K562 (cell line): ENCODE data around the gene ATP6V0E2. TPM values are rescaled to one million over a fixed set of nuclear protein-coding genes. Genes with fewer than 3 reads are reported as not detected.

ENCODE experiments used
- ATAC-seq: fragments of 200-7000 bp; cut with Tn5 transposase; 3 replicates; pipeline ENCODE4 v1.9.1; 2020; ENCODE audit warnings: moderate library complexity
- BruUV-seq: library from RNA; stranded (reverse); fragments of 400-500 nt; replicated peaks from 2 replicates; lab custom pipeline; 2021; lab: Mats Ljungman, UMichigan
- CTCF ChIA-PET: fragments of 300-600 bp; formaldehyde crosslinking; extraction: SDS; loops from one replicate; lab custom pipeline; 2021; ENCODE audit warnings: low intra/inter-chr PET ratio; lab: Yijun Ruan, JAX
- POLR2A ChIA-PET: fragments of 300-600, 350-650 bp; sonication (Branson Sonifier 250); formaldehyde crosslinking; extraction: SDS; loops from one replicate; lab custom pipeline; 2021; ENCODE audit warnings: antibody characterized with exemption, inconsistent platforms; lab: Yijun Ruan, JAX
- DNase-seq, 4 experiments: peaks; one replicate each; pipeline versions ENCODE4 v3.0.0 to v3.0.0-alpha.2; 2011 to 2018; ENCODE audit warnings: low spot score in 3 of 4, mixed read lengths in 3 of 4; ENCODE audit errors: extremely low read depth in 1 of 4
- FAIRE-seq: peaks from 2 replicates; lab custom pipeline; 2011; peaks lifted over from hg19 to GRCh38; lab: Jason Lieb, UNC
- H2AFZ ChIP-seq: 2 replicates; pipeline ENCODE4 v1.6.0; 2011; ENCODE audit warnings: low read depth, low read length, control low read depth, inconsistent platforms
- H3K27ac ChIP-seq: fragments of 200-600 bp; 3 replicates; pipeline ENCODE4 v1.8.0; 2011; ENCODE audit warnings: low read depth, mild to moderate bottlenecking, control low read depth, inconsistent platforms, low read length, moderate library complexity, mixed read lengths; ENCODE audit errors: extremely low read depth
- H3K27me3 ChIP-seq, 2 experiments: fragments of 300-600 bp in 1 of 2; 2 replicates in 1 of 2; 3 replicates in 1 of 2; pipeline versions ENCODE4 v1.6.0 to v1.8.0; 2011; ENCODE audit warnings: inconsistent platforms in 2 of 2, low read length in 2 of 2, mild to moderate bottlenecking in 1 of 2, mixed read lengths in 1 of 2, moderate library complexity in 1 of 2; ENCODE audit not compliant: control insufficient read depth in 2 of 2, insufficient read depth in 2 of 2
- H3K36me3 ChIP-seq: fragments of 300-600 bp; 3 replicates; pipeline ENCODE4 v1.8.0; 2011; ENCODE audit warnings: mild to moderate bottlenecking, low read length, inconsistent platforms; ENCODE audit not compliant: control insufficient read depth, insufficient read depth
- H3K4me1 ChIP-seq, 2 experiments: fragments of 200-600 bp in 1 of 2; replicated peaks in 1 of 2; 2 replicates in 1 of 2; 3 replicates in 1 of 2; pipeline versions ENCODE4 v1.5.1 to v1.8.0; 2011; ENCODE audit warnings: inconsistent platforms in 2 of 2, low read length in 2 of 2, mild to moderate bottlenecking in 1 of 2, mixed read lengths in 1 of 2, moderate library complexity in 1 of 2; ENCODE audit not compliant: control insufficient read depth in 2 of 2, insufficient read depth in 2 of 2
- H3K4me2 ChIP-seq: 2 replicates; pipeline ENCODE4 v1.6.1; 2011; ENCODE audit warnings: low read length, control low read depth, inconsistent platforms, mixed read lengths; ENCODE audit not compliant: insufficient read depth
- H3K4me3 ChIP-seq: fragments of 200-600 bp; sonication (generic), shearing (Covaris generic); 2 replicates; pipeline ENCODE4 v1.5.1; 2016; ENCODE audit warnings: control low read depth, inconsistent platforms
- H3K79me2 ChIP-seq: fragments of 200-600 bp; 3 replicates; pipeline ENCODE4 v1.8.0; 2011; ENCODE audit warnings: low read length, inconsistent platforms; ENCODE audit not compliant: control insufficient read depth, insufficient read depth
- H3K9ac ChIP-seq, 2 experiments: 2 replicates each; pipeline versions ENCODE4 v1.6.0 to v1.6.1; 2011; ENCODE audit warnings: low read depth in 2 of 2, low read length in 2 of 2, control low read depth in 1 of 2, inconsistent platforms in 1 of 2, mild to moderate bottlenecking in 1 of 2, mixed read lengths in 1 of 2; ENCODE audit not compliant: insufficient read depth in 1 of 2
- H3K9me1 ChIP-seq: one replicate; pipeline ENCODE4 v1.6.0; 2011; ENCODE audit warnings: inconsistent platforms, mild to moderate bottlenecking, low read length, moderate library complexity; ENCODE audit not compliant: control insufficient read depth, insufficient read depth
- H3K9me3 ChIP-seq: replicated peaks from 2 replicates; pipeline ENCODE4 v1.5.1; 2011; ENCODE audit warnings: low read depth, low read length, inconsistent platforms; ENCODE audit not compliant: control insufficient read depth, insufficient read depth
- H4K20me1 ChIP-seq: replicated peaks from 2 replicates; pipeline ENCODE4 v1.6.1; 2011; ENCODE audit warnings: low read length, inconsistent platforms, mixed read lengths; ENCODE audit not compliant: control insufficient read depth, insufficient read depth
- CEBPG ChIP-seq, 3 experiments: fragments of 200-800 bp in 1 of 3; sonication (Bioruptor generic) in 1 of 3; sonication (generic) in 1 of 3; formaldehyde crosslinking in 1 of 3; IDR thresholded peaks in 2 of 3; conservative IDR thresholded peaks in 1 of 3; 2 replicates each; pipeline versions ENCODE4 v1.6.1 to v1.8.0; 2016 to 2022; ENCODE audit warnings: missing compliant biosample characterization in 2 of 3, missing genetic modification characterization in 2 of 3, mild to moderate bottlenecking in 1 of 3, missing genetic modification reagents in 1 of 3
- CTBP1 ChIP-seq: fragments of 450-650 bp; IDR thresholded peaks from 2 replicates; pipeline ENCODE4 v1.6.1; 2016; ENCODE audit warnings: borderline replicate concordance
- DPF2 ChIP-seq: fragments of 450-650 bp; IDR thresholded peaks from 2 replicates; pipeline ENCODE4 v1.6.1; 2016
- HDAC2 ChIP-seq: fragments of 450-650 bp; IDR thresholded peaks from 2 replicates; pipeline ENCODE4 v1.6.1; 2016; ENCODE audit warnings: mild to moderate bottlenecking
- MIER1 ChIP-seq: fragments of 450-650 bp; IDR thresholded peaks from 2 replicates; pipeline ENCODE4 v1.6.1; 2016; ENCODE audit warnings: antibody characterized with exemption, mild to moderate bottlenecking, low read depth
- NR2C1 ChIP-seq, 2 experiments: fragments of 450-650 bp; IDR thresholded peaks; 2 replicates each; pipeline ENCODE4 v1.6.1; 2017; ENCODE audit warnings: mild to moderate bottlenecking in 2 of 2, antibody characterized with exemption in 1 of 2, inconsistent platforms in 1 of 2, missing compliant biosample characterization in 1 of 2, missing genetic modification characterization in 1 of 2
- SNIP1 ChIP-seq: fragments of 450-650 bp; IDR thresholded peaks from 2 replicates; pipeline ENCODE4 v1.7.1; 2017; ENCODE audit warnings: low read depth, mild to moderate bottlenecking
- TCF3 ChIP-seq: sonication (generic); formaldehyde crosslinking; IDR thresholded peaks from 2 replicates; pipeline ENCODE4 v1.4.0; 2020; ENCODE audit warnings: mild to moderate bottlenecking, missing genetic modification reagents
- ZNF436 ChIP-seq: fragments of 250-450, 450-650 bp; sonication (Bioruptor Pico); formaldehyde crosslinking; IDR thresholded peaks from 2 replicates; pipeline ENCODE4 v1.7.0; 2020; ENCODE audit warnings: mild to moderate bottlenecking
- ZNF707 ChIP-seq: fragments of 250-450 bp; sonication (Bioruptor Pico); conservative IDR thresholded peaks from 2 replicates; pipeline ENCODE4 v1.8.0; 2022; ENCODE audit warnings: inconsistent platforms, mild to moderate bottlenecking, moderate library complexity
- WGBS: fragments of 100-300 bp; shearing (Covaris generic); methylation state at CpG from one replicate; pipeline ENCODE4 v1.1.6; 2016; ENCODE audit warnings: low coverage, mixed read lengths; ENCODE audit not compliant: insufficient coverage; ENCODE audit errors: missing lambda C conversion rate; 5-methylcytosine and 5-hydroxymethylcytosine counted together
- in situ Hi-C: fragments of 300-500 bp; cut with MboI; formaldehyde crosslinking; loops from 4 replicates; pipeline ENCODE4 v1.15.0; 2018; ENCODE audit warnings: inconsistent platforms, mixed read lengths
- intact Hi-C: fragments of 100-400 bp; cut with micrococcal nuclease; formaldehyde crosslinking; loops from 2 replicates; pipeline ENCODE4 v1.14.2; 2022
- polyA plus RNA-seq, 8 experiments: library from polyadenylated mRNA; depleted of rRNA in 4 of 8; stranded (reverse) in 5 of 8; unstranded in 3 of 8; fragments of >200 nt; fragmentation: Nextera tagmentation in 2 of 8; fragmentation: Illumina TruSeq in 1 of 8; extraction: Ambion mirVana in 2 of 8; extraction: Trizol in 1 of 8; gene quantifications; 2 replicates each; pipeline versions ENCODE4 v1.2.1 to v1.2.3, GENCODE V29; 2011 to 2014; ENCODE audit warnings: inconsistent platforms in 1 of 8, missing spikeins in 1 of 8
- total RNA-seq, 7 experiments: library from RNA; depleted of rRNA in 6 of 7; stranded (reverse); fragments of >200 nt in 6 of 7; fragmentation: Illumina TruSeq in 2 of 7; extraction: Trizol in 2 of 7; gene quantifications; 2 replicates each; pipeline versions ENCODE4 v1.2.1 to v1.2.3, GENCODE V29; 2011 to 2021; ENCODE audit warnings: low replicate concordance in 1 of 7
- TF ChIP-seq, protein P1 (sequence below), 2 experiments: fragments of 450-650 bp; conservative IDR thresholded peaks; 2 replicates each; pipeline ENCODE4 v1.6.1; 2017; ENCODE audit warnings: mild to moderate bottlenecking in 2 of 2, moderate library complexity in 2 of 2
- TF ChIP-seq, protein P2 (sequence below), 2 experiments: IDR thresholded peaks; 2 replicates each; pipeline ENCODE4 v1.6.1; 2011; ENCODE audit warnings: borderline replicate concordance in 1 of 2, control low read depth in 1 of 2, low read depth in 1 of 2, low read length in 1 of 2, mild to moderate bottlenecking in 1 of 2, mixed read lengths in 1 of 2, moderate library complexity in 1 of 2; ENCODE audit not compliant: insufficient read depth in 1 of 2, insufficient read length in 1 of 2, poor library complexity in 1 of 2, severe bottlenecking in 1 of 2; ENCODE audit errors: extremely low read depth in 1 of 2
- TF ChIP-seq, protein P3 (sequence below), 2 experiments: fragments of 450-650 bp in 1 of 2; sonication (generic) in 1 of 2; formaldehyde crosslinking; conservative IDR thresholded peaks; 2 replicates each; pipeline versions ENCODE4 v1.4.0 to v1.8.1; 2020 to 2022; ENCODE audit warnings: mild to moderate bottlenecking in 1 of 2, missing genetic modification reagents in 1 of 2

ATP6V0E2 gene
- total and polyA plus RNA-seq, 9 of the 15 experiments (the other 6 are each of a cell fraction or from before 2014, with no cell fraction given), result 0.55 to 18.5 (median 10.9) TPM

DNA sequence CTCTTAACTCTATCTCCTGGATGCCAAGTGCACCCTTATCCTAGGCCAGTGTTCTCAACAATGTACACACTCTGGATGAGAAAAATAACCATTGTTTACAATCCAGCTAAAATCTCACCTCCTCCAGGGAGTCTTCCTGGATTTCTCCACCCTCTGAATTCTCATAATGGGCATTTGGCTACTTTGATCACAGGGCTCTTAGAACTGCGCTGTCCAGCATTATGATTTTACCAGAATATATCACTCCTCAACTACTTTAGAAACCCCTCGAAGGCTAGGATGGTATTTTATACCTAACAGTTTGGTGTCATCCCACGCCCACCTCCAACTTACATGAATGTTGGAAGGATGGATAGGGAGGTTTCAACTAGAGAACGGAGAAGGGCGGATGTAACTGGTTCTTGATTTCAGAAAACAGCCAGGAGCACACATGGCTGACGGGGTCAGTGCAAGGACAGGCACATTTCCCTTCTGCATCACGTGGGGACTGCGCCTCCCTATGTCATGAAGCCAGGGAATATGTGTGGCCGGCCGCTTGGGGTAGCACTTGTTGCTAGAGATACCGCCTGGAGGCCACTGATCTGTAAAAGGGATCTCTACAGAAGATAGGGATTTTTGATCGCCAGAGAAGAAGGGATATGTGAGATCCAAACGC is 1.2 kb upstream of the ATP6V0E2 start:
- Histone ChIP-seq H4K20me1 (0 out of 2 replicates have a peak, but pooled peaks cover 6% of the 10 kb centered on the region), H2AFZ (peak overlapping the region; percentile 98), H3K27ac (peak overlapping the region; percentile 67), H3K4me2 (peak overlapping the region; percentile 88), H3K9me3 (no peaks in the 10 kb centered on the region), H3K27me3 (peaks cover 0 to 16% of the 10 kb centered on the region in 2 experiments; a peak in 3 of 5 replicates), H3K36me3 (no peaks in the 10 kb centered on the region), H3K79me2 (no peaks in the 10 kb centered on the region), H3K9ac (peak overlapping the region; percentile 72 to 94; a peak in 3 of 4 replicates), H3K4me1 (peaks cover 15 to 27% of the 10 kb centered on the region in 2 experiments; a peak in 4 of 5 replicates), H3K9me1 (no peaks in the 10 kb centered on the region), H3K4me3 (peak overlapping the region; percentile 71)
- in situ Hi-C loops (loop anchor here (25.0 kb wide), 1 partner anchor 165 kb away; no protein-coding TSS in a partner anchor), intact Hi-C loops (no loop called here)
- FAIRE-seq (peak; percentile 86), ATAC-seq (peak; percentile 79), DNase-seq (peak; percentile 90 to 93 (median 91))
- ChIA-PET CTCF (interaction anchor here (0.6 to 0.7 kb wide), 2 partner anchors 66 to 248 kb away, joined by 3 to 4 read pairs; no protein-coding TSS in a partner anchor), POLR2A (interaction anchor here (0.9 kb wide), 1 partner anchor 445 kb away, joined by 3 read pairs; no protein-coding TSS in a partner anchor)
- WGBS, result 13% methylated on average over 13 of the region's 13 CpGs
- no TSS peak for BruUV-seq
- TF ChIP-seq DPF2 (peak; percentile 76), CTBP1 (peak; percentile 43; the same call in 1 of the 2 replicates), TCF3 (CRISPR knock-in tag) (0 out of 2 replicates have a peak, but pooled peaks have one; percentile 30), SNIP1 (no peak), ZNF436 (CRISPR knock-in tag) (peak; percentile 99), CEBPG (CRISPR knock-in tag; IDR thresholded peaks at IDR 0.05) (no peak; the same call in 1 of the 2 replicates), CEBPG (tag; conservative IDR thresholded peaks at IDR 0.05 in 1 of 2, IDR thresholded peaks at IDR 0.05 in 1 of 2) (no peak), MIER1 (peak; percentile 71; the same call in 1 of the 2 replicates), NR2C1 (IDR thresholded peaks at IDR 0.05) (no peak), NR2C1 (tag; IDR thresholded peaks at IDR 0.05) (peak; percentile 71), ZNF707 (no peak), HDAC2 (peak; percentile 97)
- TF ChIP-seq, protein P1, sequence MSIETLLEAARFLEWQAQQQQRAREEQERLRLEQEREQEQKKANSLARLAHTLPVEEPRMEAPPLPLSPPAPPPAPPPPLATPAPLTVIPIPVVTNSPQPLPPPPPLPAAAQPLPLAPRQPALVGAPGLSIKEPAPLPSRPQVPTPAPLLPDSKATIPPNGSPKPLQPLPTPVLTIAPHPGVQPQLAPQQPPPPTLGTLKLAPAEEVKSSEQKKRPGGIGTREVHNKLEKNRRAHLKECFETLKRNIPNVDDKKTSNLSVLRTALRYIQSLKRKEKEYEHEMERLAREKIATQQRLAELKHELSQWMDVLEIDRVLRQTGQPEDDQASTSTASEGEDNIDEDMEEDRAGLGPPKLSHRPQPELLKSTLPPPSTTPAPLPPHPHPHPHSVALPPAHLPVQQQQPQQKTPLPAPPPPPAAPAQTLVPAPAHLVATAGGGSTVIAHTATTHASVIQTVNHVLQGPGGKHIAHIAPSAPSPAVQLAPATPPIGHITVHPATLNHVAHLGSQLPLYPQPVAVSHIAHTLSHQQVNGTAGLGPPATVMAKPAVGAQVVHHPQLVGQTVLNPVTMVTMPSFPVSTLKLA (conservative IDR thresholded peaks at IDR 0.05), result peak; percentile 86
- TF ChIP-seq, protein P2, sequence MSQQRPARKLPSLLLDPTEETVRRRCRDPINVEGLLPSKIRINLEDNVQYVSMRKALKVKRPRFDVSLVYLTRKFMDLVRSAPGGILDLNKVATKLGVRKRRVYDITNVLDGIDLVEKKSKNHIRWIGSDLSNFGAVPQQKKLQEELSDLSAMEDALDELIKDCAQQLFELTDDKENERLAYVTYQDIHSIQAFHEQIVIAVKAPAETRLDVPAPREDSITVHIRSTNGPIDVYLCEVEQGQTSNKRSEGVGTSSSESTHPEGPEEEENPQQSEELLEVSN (IDR thresholded peaks at IDR 0.05; ENCODE audit: borderline replicate concordance in 1 of 2, extremely low read depth in 1 of 2, insufficient read depth in 1 of 2, insufficient read length in 1 of 2, low read depth in 1 of 2, low read length in 1 of 2, poor library complexity in 1 of 2, severe bottlenecking in 1 of 2), result peak; percentile 73 to 88
- TF ChIP-seq, protein P3, sequence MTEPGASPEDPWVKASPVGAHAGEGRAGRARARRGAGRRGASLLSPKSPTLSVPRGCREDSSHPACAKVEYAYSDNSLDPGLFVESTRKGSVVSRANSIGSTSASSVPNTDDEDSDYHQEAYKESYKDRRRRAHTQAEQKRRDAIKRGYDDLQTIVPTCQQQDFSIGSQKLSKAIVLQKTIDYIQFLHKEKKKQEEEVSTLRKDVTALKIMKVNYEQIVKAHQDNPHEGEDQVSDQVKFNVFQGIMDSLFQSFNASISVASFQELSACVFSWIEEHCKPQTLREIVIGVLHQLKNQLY (CRISPR knock-in tag; conservative IDR thresholded peaks at IDR 0.05), result peak in 1 of 2 experiments; percentile 39; a peak in 1 of 4 replicates
